Germinal center (tissue), 1 donor: Measurements from ENCODE around the gene TSHR.

Experiments used
- DNase-seq: peaks from one replicate; pipeline ENCODE4 v3.0.0; 2012; ENCODE audit warnings: mixed read lengths, low spot score

The TSHR gene

GRCh38 chr14:81178063-81178462, 222.6 kb downstream of the TSHR start:
- no peak for DNase-seq

- no peak for DNase-seq
Measured at GRCh38 chr14:81179631-81180030, 224.2 kb downstream of the TSHR start.

GRCh38 chr14:81187832-81188522, 232.6 kb downstream of the TSHR start:
- no peak for DNase-seq

- DNase-seq: no peak
Measured at GRCh38 chr14:81192594-81192993, 237.2 kb downstream of the TSHR start.

GRCh38 chr14:81193924-81194633, 238.7 kb downstream of the TSHR start:
- no peak for DNase-seq
